Heart left ventricle (tissue), 13 donors: ENCODE measurements around the gene ZCCHC18.

Experiments used
- CTCF ChIP-seq, 12 donors: fragments of 200-600 bp; sonication (generic) in 4 of 12; IDR thresholded peaks; one replicate each; pipeline versions ENCODE4 v1.5.0 to v1.8.0; 2018 to 2022; ENCODE audit warnings: antibody characterized with exemption in 12 of 12, mild to moderate bottlenecking in 5 of 12
- POLR2A ChIP-seq, 2 donors: fragments of 450-650 bp; IDR thresholded peaks; one replicate each; pipeline ENCODE4 v1.6.1; 2017; ENCODE audit warnings: antibody characterized with exemption in 2 of 2, mild to moderate bottlenecking in 2 of 2, moderate library complexity in 2 of 2
- donor health status: ischemic (EF 13 %, LVEDD 7.1; RV severe dilation, severe dysfunction).
- donor health status: DM: no; HTN: yes; CAD: no.
- donor health status: DM: no; HTN: no; CAD: no.
- donor health status: ischemic (EF 25% LVEDD 6.9; RV normal size, moderate dysfunction).
- donor health status: ischemic (EF 25% LVEDD 5.7; RV mildly dilated, moderate dysfunction).
- donor health status: ischemic (EF 35%, LVEDD 5.7; RV mildly dilated, moderate dysfunction).
- donor health status: nonischemic (EF 11% LVEDD 7.7; RV severe dilation, severe dysfunction).
- donor health status: DM: yes; HTN: yes; CAD: no.
- donor health status: PGD.
- donor health status: ischemic (EF 29% LVEDD 5.4; RV normal size, mild dysfunction).
- donor health status: nonischemic (EF 23%, LVEDD 6.1; RV moderate dilation, normal function).

GRCh38 chrX:104130808-104131207, 18.5 kb downstream of the ZCCHC18 start:
- no peak for TF ChIP-seq POLR2A (IDR thresholded peaks at IDR 0.05)
- no peak for TF ChIP-seq CTCF (IDR thresholded peaks at IDR 0.05)
